ENCODE measurements around the gene AGK. TPM values are rescaled to one million over a fixed set of nuclear protein-coding genes. Genes with fewer than 3 reads are reported as not detected.

The AGK gene
- total RNA-seq (2014; rRNA removed; shearing (Covaris generic)), result 22.1 and 26.4 TPM in 2 replicates

- DNase-seq (ENCODE audit: low spot score), result peak; percentile 79
These were observed at the start of gene AGK for GRCh38 chr7:141551094-141551781. Gene AGK, plus strand, starts transcription at chr7:141551410. Its CDS starts 4,057 bp downstream, at chr7:141555467.

GRCh38 chr7:141501451-141501850 lies 49.8 kb upstream of the AGK start:
- DNase-seq (ENCODE audit: low spot score), result no peak

- no peak for DNase-seq (ENCODE audit: low spot score)
These were observed 39.9 kb upstream of the AGK start for GRCh38 chr7:141511316-141511675.

- no peak for DNase-seq (ENCODE audit: low spot score)
These were observed 39.4 kb upstream of the AGK start for GRCh38 chr7:141511676-141512396.

GRCh38 chr7:141512597-141512996 lies 38.6 kb upstream of the AGK start:
- DNase-seq (ENCODE audit: low spot score), result no peak

GRCh38 chr7:141513720-141514119 lies 37.5 kb upstream of the AGK start:
- DNase-seq (ENCODE audit: low spot score), result no peak

GRCh38 chr7:141515941-141516340 lies 35.3 kb upstream of the AGK start:
- DNase-seq (ENCODE audit: low spot score), result no peak

- DNase-seq (ENCODE audit: low spot score), result no peak
These were observed 31.6 kb upstream of the AGK start for GRCh38 chr7:141519623-141520022.

GRCh38 chr7:141522657-141523342 lies 28.4 kb upstream of the AGK start:
- DNase-seq (ENCODE audit: low spot score), result no peak

GRCh38 chr7:141525973-141526514 lies 25.2 kb upstream of the AGK start:
- no peak for DNase-seq (ENCODE audit: low spot score)

GRCh38 chr7:141527076-141527475 lies 24.1 kb upstream of the AGK start:
- DNase-seq (ENCODE audit: low spot score), result peak; percentile 12

GRCh38 chr7:141528399-141528798 lies 22.8 kb upstream of the AGK start:
- no peak for DNase-seq (ENCODE audit: low spot score)

GRCh38 chr7:141533149-141533949 lies 17.9 kb upstream of the AGK start:
- DNase-seq (ENCODE audit: low spot score), result peak; percentile 95

GRCh38 chr7:141534757-141535737 lies 16.2 kb upstream of the AGK start:
- DNase-seq (ENCODE audit: low spot score), result no peak

- DNase-seq (ENCODE audit: low spot score), result no peak
These were observed 13.3 kb upstream of the AGK start for GRCh38 chr7:141537906-141538305.

GRCh38 chr7:141541375-141541774 lies 9.8 kb upstream of the AGK start:
- no peak for DNase-seq (ENCODE audit: low spot score)

GRCh38 chr7:141544831-141545230 lies 6.4 kb upstream of the AGK start:
- no peak for DNase-seq (ENCODE audit: low spot score)

GRCh38 chr7:141549582-141549981 lies 1.6 kb upstream of the AGK start:
- no peak for DNase-seq (ENCODE audit: low spot score)

GRCh38 chr7:141550386-141551093 lies 670 bp upstream of the AGK start:
- no peak for DNase-seq (ENCODE audit: low spot score)

- DNase-seq (ENCODE audit: low spot score), result peak; percentile 28
These were observed 572 bp downstream of the AGK start for GRCh38 chr7:141551782-141552181.

All from HT-29 (cell line).